GM10266 (cell line): ENCODE results near the gene ACSS1.

Experiments
- DNase-seq: peaks from one replicate; pipeline ENCODE4 v3.0.0; 2012; ENCODE audit errors: extremely low spot score
- CTCF ChIP-seq: IDR thresholded peaks from 2 replicates; pipeline ENCODE4 v1.5.1; 2012; ENCODE audit warnings: mild to moderate bottlenecking, low read depth; ENCODE audit not compliant: control insufficient read depth, insufficient read depth; ENCODE audit errors: missing control alignments

ACSS1 gene

GRCh38 chr20:25013478-25014380, 44.2 kb downstream of the ACSS1 start:
- TF ChIP-seq CTCF: no peak
- DNase-seq: no peak

GRCh38 chr20:25012616-25013189, 45.2 kb downstream of the ACSS1 start:
- TF ChIP-seq CTCF: no peak
- DNase-seq: no peak

DNA sequence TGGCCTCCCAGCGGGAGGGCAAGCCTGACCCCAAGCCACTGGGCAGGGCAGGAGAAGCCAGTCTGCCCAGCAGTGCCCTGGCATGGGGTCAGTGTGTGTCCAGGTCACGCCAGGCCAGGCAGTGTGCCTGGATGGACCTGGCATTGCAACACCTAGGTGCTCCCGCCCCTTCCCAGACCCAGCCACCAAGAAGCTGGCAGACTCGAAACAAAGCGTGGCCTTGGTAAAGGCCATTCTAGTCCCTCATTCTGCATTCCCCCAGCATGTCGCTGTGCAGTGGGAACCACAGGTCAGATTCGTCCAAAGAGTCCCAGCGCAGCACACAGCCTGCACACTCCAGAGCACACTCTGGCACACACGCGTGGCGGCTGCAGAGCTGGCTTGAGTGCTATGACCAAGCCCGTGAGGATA, 46.1 kb downstream of the ACSS1 start:
- no peak for DNase-seq
- no peak for TF ChIP-seq CTCF

GRCh38 chr20:25011261-25011660, 46.7 kb downstream of the ACSS1 start:
- DNase-seq: no peak
- no peak for TF ChIP-seq CTCF

DNA sequence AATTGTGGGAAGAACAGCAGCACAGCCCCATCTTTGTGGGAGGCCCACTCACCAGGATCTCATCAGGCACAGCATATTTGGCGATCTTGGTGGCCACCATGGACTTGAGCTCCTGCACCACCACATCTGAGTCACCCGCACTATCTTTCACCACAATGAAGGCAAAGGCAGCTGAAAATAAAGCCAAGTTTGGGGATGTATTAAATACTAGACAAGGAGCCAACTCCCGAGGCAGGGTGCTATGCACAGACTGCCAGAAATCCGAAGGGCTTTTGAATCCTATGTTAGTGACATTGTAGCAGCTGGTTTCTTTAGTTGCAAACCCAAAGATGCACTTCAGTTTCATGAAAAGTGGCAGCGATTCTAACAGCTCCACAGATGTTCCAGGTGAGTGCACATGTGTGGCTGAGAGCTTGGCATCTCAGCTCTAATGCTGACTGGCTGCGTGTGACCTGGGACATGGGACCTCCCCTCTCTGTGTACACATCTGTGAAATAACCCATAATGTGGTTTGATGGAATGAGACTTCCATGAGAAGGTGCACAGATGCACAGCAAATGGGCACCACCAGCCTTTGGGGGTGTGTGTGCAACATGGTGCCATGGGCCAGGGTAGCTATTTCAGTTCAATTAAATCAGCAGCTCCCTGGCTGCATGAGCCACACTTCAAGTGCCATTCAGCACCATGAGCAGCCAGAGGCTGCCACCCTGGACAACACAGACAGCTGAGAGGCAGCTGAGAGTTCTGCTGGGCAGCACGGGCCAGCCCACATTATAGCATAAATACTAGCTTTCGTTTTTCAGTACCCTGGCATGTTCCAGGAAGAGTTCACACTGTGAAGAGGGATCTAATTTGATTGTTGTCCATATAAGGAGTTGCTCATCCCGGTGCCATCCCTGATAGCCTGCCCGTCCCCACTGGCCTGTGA, 48.5 kb downstream of the ACSS1 start:
- DNase-seq: no peak
- no peak for TF ChIP-seq CTCF

DNA sequence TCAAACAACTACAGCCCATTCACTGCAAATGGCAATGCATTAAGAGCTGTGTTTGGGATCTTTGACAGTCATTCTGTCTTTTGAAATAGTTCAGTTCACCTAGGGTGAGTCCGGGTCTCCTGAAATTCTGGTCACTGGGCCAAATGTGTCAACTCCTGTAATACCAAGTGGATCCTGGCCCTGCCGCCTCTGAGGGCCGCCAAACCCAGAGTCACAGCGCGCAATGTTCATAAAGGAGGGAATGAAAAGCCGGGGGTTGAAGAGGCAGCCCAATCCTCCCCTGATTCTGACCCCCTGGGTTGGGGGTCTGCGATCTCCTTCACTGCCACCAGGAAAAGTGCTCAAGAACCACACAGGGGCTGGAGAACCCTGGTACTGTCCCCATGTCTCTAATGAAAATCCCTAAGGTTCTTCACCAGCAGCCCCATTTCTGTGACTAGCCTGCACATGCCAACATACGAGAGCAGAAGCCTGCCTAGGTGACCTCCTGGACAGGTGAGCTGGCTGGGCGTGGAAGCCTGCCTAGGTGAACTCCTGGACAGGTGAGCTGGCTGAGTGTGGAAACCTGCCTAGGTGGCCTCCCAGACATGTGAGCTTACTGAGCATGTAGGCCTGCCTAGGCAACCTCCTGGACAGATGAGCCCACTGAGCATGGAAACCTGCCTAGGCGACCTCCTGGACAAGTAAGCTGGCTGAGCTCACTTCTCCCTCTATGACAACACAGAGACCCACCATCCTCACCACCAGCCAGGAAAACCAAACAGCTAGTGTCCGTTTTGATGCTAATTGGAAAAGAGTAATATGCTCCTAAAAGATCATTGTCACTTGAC, 49.3 kb downstream of the ACSS1 start:
- no peak for DNase-seq
- no peak for TF ChIP-seq CTCF
